ENCODE data around the gene FYB1. TPM values are rescaled to one million over a fixed set of nuclear protein-coding genes. Genes with fewer than 3 reads are reported as not detected.

FYB1 gene
- total RNA-seq, 1 donor from 2014 or later, result 64.7 TPM

GRCh38 chr5:39203951-39204350 is 15.4 kb downstream of the FYB1 start:
- ATAC-seq, result no peak

DNA sequence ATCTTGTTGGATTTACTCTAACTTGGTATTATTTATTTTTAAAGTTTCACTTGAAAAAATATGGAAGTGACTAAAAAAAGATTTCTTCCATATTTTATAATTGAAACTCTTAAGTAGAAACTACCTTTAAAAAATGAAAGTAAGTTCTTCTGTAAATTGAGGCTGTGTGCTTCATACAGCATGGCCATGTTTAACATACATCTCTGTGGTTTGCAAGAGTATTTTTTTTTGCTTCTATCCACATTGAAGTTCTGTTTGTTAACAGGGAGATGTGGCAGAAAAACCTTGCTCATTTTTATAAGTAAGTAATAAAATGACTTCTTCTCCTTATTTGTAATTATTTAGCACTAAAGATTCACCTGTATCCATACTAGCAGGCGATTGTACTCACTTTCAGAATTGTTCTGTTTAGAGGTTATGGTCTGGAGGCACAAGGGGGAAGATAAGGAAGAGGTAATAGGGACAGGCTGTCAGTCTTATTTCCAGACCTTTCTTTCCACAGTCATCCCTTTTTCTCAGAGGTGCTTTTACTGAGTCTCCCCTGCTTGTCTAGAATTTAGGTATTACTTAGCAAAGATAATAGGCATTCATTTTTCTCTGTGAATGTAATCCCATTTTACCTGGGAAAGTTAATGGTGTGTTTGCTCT is 16.0 kb downstream of the FYB1 start:
- ATAC-seq, result no peak

DNA sequence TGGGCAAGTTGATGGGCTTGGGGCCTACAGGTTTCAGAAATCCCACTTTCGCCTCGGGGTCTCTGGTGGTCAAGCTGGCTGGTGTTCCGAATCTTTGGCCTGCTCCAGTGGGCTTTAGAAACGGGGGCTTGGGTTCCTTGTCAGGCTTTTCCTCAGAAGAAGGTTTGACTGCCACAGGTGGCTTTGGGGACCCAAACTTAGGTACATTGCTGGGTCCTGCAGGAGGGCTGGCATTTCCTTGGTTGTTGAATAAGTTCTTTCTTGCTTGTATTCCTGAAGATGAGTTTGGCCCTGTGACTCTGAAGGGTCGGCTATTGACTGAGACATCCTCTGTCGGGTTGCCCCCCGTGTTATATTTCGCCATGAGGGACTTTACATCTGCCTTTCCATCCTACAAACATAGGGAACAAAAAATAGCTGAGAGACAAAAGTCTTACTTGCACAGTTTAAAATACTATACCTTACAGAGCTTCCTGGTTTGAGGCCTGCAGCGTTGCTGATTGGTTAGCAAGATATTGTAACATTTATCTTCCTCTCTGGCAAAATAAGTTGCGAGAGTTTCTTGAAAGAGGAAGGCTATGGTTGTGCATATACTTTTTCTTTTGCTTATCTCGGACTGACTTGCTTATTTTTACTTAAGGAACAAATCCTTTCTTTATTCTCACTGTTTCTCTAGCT is 16.6 kb downstream of the FYB1 start:
- no peak for ATAC-seq

GRCh38 chr5:39201781-39202596 is 17.4 kb downstream of the FYB1 start:
- no peak for ATAC-seq

DNA sequence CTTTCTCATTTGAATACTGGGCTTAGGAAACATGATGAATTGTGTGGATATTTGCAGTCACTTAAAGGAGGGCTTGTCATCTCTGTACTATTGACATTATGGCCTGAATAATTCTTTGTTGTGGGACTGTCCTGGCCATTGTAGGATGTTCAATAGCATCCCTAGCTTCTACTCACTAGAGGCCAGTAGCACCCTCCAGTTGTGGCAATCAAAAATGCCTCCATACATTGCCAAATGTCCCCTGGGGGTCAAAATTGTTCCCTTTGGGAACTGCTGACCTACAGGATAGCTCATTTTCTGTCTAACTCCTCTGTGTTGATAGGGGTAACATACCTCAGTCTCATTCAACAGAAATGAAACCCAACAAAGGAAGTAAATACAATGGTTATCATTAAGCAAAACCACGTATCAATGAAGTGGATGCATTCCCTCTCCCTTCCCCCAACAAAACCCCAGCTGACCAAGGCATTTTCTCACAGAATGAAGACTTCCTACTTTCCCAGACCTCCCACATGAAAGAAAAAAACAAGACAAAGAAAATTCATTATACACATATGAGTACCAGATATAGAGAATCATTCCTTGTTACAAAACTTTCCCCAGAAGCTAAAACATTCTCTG is 18.1 kb downstream of the FYB1 start:
- no peak for ATAC-seq

DNA sequence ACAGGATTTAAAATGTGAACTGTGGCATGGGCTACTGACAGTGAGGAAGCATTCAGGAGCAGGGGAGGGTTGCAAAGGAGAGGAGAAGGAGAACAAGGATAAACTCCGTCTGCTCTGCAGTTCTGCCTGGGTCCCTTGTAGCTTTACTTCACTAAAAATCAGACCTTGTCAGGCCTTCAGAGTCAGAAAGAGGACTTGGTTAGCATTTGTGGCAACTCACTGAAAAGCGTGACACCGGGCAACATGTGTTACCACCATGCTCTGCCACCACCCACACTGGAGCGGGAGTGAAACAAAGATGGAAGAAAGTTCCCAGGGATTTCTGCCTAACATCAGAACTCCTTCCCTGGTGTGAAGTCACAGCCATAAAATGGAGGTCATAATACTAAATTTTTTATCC is 19.3 kb downstream of the FYB1 start:
- ATAC-seq, result no peak

GRCh38 chr5:39199335-39199734 is 20.0 kb downstream of the FYB1 start:
- no peak for ATAC-seq

GRCh38 chr5:39198127-39198526 is 21.2 kb downstream of the FYB1 start:
- peak; percentile 62 for ATAC-seq

- peak; percentile 44 for ATAC-seq
Measured at GRCh38 chr5:39197556-39197955, 21.8 kb downstream of the FYB1 start.

DNA sequence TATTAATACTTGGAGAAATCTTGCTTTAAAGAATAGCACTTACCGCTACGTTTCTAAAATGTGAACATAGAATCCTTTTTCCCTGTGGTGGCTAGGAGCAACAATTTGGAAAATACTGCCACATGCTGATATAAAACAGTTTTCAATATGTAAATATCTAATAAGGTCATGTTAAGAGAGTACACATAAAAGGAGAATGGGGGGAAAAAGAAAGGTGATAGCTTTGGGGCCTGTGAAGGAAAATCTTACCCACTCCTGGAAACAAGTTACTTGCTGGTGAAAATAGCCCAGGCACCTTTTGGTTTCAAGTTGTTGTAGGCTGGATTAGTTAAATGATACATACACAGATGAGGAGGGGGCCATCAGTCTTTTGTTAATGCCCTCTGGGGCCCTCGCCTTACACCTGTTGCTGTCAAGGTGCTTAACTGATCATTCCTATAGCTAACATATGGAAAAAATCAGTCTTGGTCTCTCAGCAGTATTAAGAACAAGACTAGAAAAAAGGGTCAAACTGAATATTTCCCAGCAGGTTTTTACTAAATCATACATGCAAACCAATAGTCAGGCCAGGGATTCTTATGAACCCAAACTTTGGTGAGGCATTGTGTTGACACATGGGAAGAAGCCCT is 24.1 kb downstream of the FYB1 start:
- ATAC-seq, result no peak

GRCh38 chr5:39194466-39195136 is 24.8 kb downstream of the FYB1 start:
- ATAC-seq, result peak; percentile 95

DNA sequence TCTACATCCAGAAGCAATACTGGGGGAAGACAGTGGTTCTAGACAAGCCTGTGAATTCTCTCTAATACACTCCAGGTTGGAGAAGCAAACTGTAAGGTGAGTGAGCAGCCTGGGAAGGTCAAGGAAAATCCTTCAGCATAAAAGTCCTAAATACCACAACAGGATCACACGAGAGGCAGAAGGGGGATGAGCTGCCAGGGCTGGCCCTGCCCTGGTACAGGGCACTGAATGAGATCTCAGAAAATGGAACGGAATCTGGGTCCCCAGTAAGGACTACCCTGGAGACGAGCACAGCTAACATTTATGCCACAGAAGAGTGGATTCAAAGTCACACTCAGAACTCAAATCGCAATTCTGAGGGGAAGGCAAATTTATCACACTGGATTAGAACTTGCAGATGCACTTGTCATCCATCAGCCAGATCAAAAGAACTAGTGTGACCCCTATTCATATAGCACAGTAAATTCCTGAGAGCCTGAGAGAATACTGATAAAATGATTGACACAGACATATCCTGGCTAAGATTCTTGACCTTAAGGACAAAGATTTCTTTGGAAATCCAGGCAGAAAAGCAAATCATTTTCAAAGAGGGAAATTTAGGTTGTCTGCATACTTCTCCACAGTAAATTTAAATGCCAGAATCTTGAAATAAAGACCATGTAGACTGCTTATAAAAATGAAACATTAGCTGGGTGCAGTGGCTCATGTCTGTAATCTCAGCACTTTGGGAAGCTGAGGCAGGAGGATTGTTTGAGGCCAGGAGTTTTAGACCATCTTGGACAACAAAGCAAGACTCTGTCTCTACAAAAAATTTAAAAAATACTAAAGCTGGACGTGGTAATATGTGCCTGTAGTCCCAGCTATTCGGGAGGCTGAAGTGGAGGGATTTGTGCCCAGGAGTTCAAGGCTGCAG is 25.6 kb downstream of the FYB1 start:
- no peak for ATAC-seq

- no peak for ATAC-seq
Measured at GRCh38 chr5:39192450-39193160, 26.8 kb downstream of the FYB1 start.

DNA sequence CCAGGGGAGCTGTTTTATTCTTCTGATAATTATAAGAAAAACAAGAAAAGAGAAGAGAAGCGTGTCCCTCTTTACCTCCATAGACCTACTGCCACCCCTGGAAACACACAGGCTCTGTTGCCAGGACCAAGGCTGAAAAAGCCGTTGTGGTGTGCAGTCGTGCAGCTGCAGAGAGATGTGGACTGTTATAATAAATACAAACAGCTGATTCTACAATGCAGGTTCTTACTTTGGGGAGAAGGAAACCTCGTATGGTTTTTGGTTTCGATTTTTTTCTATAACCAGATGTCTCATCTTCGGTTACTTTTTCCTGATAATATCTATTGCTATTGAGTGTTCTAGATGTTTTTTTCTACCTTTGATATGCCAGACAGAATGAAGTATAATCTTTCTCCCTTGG is 28.1 kb downstream of the FYB1 start:
- ATAC-seq, result no peak

GRCh38 chr5:39190311-39191102 is 28.9 kb downstream of the FYB1 start:
- ATAC-seq, result no peak

GRCh38 chr5:39189292-39189955 is 29.9 kb downstream of the FYB1 start:
- no peak for ATAC-seq

- no peak for ATAC-seq
Measured at GRCh38 chr5:39187831-39188731, 31.3 kb downstream of the FYB1 start.

All from esophagus mucosa (tissue), 1 donor.